Measurements from ENCODE around the gene NKD1. TPM values are rescaled to one million over a fixed set of nuclear protein-coding genes. Genes with fewer than 3 reads are reported as not detected.

The NKD1 gene
- total and polyA plus RNA-seq, 2 of the 8 experiments (the other 6 are each of a cell fraction or from before 2014, with no cell fraction given): 0.70 to 4.5 TPM

DNA sequence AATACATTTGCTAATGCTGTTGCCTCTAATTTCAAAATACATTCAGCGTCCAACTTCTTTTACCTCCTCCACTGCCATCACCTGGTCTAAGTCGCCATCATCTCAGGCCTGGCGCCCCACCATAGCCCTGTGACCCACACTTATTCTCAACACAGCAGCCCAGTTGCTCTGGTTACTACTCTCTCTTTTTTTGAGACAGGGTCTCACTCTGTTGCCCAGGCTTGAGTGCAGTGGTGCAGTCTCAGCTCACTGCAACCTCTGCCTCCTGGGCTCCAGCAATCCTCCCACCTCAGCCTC lies 7.5 kb upstream of the NKD1 start:
- H3K27ac ChIP-seq (ENCODE audit: low read depth, low read length): no peak overlapping the region
- no peak overlapping the region for H4K5ac ChIP-seq (ENCODE audit: insufficient read length, low read depth, low read length)
- H3K9ac ChIP-seq (replicated peaks in 1 of 4; ENCODE audit: extremely low read depth in 1 of 4, low read depth in 3 of 4, low read length in 3 of 4): no peak overlapping the region
- H2BK20ac ChIP-seq (ENCODE audit: low read length): no peak overlapping the region
- H3K79me1 ChIP-seq (ENCODE audit: low read depth, low read length): no peaks in the 10 kb centered on the region
- no peak overlapping the region for H4K8ac ChIP-seq (ENCODE audit: extremely low read depth, insufficient read depth, low read length)
- H2AFZ ChIP-seq (ENCODE audit: low read length): no peak overlapping the region
- POLR2A ChIA-PET (ENCODE audit: partially characterized antibody): no interaction called here
- no peak for TF ChIP-seq SP4 (IDR thresholded peaks at IDR 0.05; ENCODE audit: low read length)
- TF ChIP-seq, protein P1, sequence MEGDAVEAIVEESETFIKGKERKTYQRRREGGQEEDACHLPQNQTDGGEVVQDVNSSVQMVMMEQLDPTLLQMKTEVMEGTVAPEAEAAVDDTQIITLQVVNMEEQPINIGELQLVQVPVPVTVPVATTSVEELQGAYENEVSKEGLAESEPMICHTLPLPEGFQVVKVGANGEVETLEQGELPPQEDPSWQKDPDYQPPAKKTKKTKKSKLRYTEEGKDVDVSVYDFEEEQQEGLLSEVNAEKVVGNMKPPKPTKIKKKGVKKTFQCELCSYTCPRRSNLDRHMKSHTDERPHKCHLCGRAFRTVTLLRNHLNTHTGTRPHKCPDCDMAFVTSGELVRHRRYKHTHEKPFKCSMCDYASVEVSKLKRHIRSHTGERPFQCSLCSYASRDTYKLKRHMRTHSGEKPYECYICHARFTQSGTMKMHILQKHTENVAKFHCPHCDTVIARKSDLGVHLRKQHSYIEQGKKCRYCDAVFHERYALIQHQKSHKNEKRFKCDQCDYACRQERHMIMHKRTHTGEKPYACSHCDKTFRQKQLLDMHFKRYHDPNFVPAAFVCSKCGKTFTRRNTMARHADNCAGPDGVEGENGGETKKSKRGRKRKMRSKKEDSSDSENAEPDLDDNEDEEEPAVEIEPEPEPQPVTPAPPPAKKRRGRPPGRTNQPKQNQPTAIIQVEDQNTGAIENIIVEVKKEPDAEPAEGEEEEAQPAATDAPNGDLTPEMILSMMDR (IDR thresholded peaks at IDR 0.05; ENCODE audit: control extremely low read depth in 1 of 3, insufficient read depth in 1 of 3, low read depth in 1 of 3, low read length in 3 of 3): no peak
- no peak for TF ChIP-seq TAF7 (optimal IDR thresholded peaks at IDR 0.05; ENCODE audit: borderline replicate concordance, low read depth, low read length)
- TF ChIP-seq HDAC2 (IDR thresholded peaks at IDR 0.05; ENCODE audit: borderline replicate concordance in 1 of 2, low read depth in 2 of 2, low read length in 2 of 2): no peak
- no peak for TF ChIP-seq SAP30 (IDR thresholded peaks at IDR 0.05; ENCODE audit: insufficient read depth, insufficient replicate concordance, low read length)
- TF ChIP-seq KDM1A (IDR thresholded peaks at IDR 0.05; ENCODE audit: borderline replicate concordance, low read length): no peak
- no peak for TF ChIP-seq RBBP5 (IDR thresholded peaks at IDR 0.05; ENCODE audit: borderline replicate concordance, low read depth, low read length)
- TF ChIP-seq KDM4A (IDR thresholded peaks at IDR 0.05; ENCODE audit: low read depth, low read length, severe bottlenecking): no peak
- TF ChIP-seq JUN (IDR thresholded peaks at IDR 0.05; ENCODE audit: low read depth, low read length): no peak
- TF ChIP-seq TEAD4 (IDR thresholded peaks at IDR 0.05; ENCODE audit: low read depth, low read length): no peak
- TF ChIP-seq GTF2F1 (IDR thresholded peaks at IDR 0.05; ENCODE audit: borderline replicate concordance, low read depth, low read length): no peak
- no peak overlapping the region for H4K91ac ChIP-seq (replicated peaks; ENCODE audit: insufficient read length, low read length)
- FAIRE-seq (no peak), DNase-seq (ENCODE audit: low read depth in 1 of 2, low spot score in 2 of 2) (no peak)
- H3K56ac ChIP-seq (replicated peaks; ENCODE audit: insufficient read length, low read depth, low read length): no peak overlapping the region
- WGBS, 2 experiments (ENCODE audit: extremely low coverage in 1 of 2, insufficient coverage in 1 of 2, insufficient read length in 1 of 2, insufficient replicate concordance in 2 of 2, low coverage in 1 of 2, low lambda C conversion rate in 2 of 2, missing lambda C conversion rate in 1 of 2): 92% methylated on average over 3 of the region's 3 CpGs; no CpG with 5 or more reads in 1 of the 2 experiments
- H2BK5ac ChIP-seq (ENCODE audit: low read depth, low read length): no peak overlapping the region
- no peak overlapping the region for H3K4me3 ChIP-seq (ENCODE audit: extremely low read depth in 1 of 4, insufficient read depth in 2 of 4, low read depth in 3 of 4, low read length in 4 of 4)
- no peak overlapping the region for H3K23ac ChIP-seq (ENCODE audit: insufficient read length)
- H3K9me3 ChIP-seq (ENCODE audit: insufficient read depth in 2 of 2, low read depth in 1 of 2, low read length in 1 of 2): no peaks in the 10 kb centered on the region
- H2BK120ac ChIP-seq (replicated peaks; ENCODE audit: low read depth, low read length): no peak overlapping the region
- H3K27me3 ChIP-seq (replicated peaks in 1 of 4; ENCODE audit: control insufficient read depth in 3 of 4, extremely low read depth in 1 of 4, insufficient read depth in 3 of 4, low read length in 3 of 4): peaks cover 0 to 3% (median 1%) of the 10 kb centered on the region in 4 experiments; a peak in 1 of 7 replicates
- H2BK12ac ChIP-seq (ENCODE audit: low read depth, low read length): no peak overlapping the region
- H3K4me1 ChIP-seq (replicated peaks in 1 of 4; ENCODE audit: control insufficient read depth in 3 of 4, insufficient read depth in 4 of 4, low read length in 3 of 4): peaks cover 0 to 7% (median 3%) of the 10 kb centered on the region in 4 experiments; a peak in 4 of 7 replicates
- no peak overlapping the region for H3K4me2 ChIP-seq (ENCODE audit: insufficient read depth in 1 of 2, low read depth in 2 of 2, low read length in 2 of 2)
- H3K23me2 ChIP-seq (ENCODE audit: low read depth, low read length): no peaks in the 10 kb centered on the region
- H2BK15ac ChIP-seq (ENCODE audit: low read length): no peak overlapping the region
- no peak overlapping the region for H3K14ac ChIP-seq (ENCODE audit: insufficient read length)
- no peak overlapping the region for H3K18ac ChIP-seq (ENCODE audit: extremely low read depth, low read length)
- CTCF ChIA-PET (ENCODE audit: partially characterized antibody): interaction anchor here (0.7 to 4.8 kb wide), 18 partner anchors 9 to 213 kb away, joined by 3 to 22 read pairs (median 4); no protein-coding TSS in a partner anchor
- H3K4ac ChIP-seq (replicated peaks; ENCODE audit: insufficient read length, low read depth, low read length): no peak overlapping the region
- H2AK5ac ChIP-seq (ENCODE audit: low read depth, low read length): no peak overlapping the region
- H3K36me3 ChIP-seq (ENCODE audit: control insufficient read depth in 2 of 4, insufficient read depth in 4 of 4, low read length in 3 of 4): no peaks in the 10 kb centered on the region
- H4K20me1 ChIP-seq (replicated peaks in 1 of 2; ENCODE audit: control insufficient read depth in 1 of 2, insufficient read depth in 2 of 2, low read length in 2 of 2): no peaks in the 10 kb centered on the region
- no peaks in the 10 kb centered on the region for H3K79me2 ChIP-seq (ENCODE audit: control insufficient read depth in 1 of 2, insufficient read depth in 2 of 2, low read length in 2 of 2)

Data from H1 (cell line).